Kidney epithelial cell (primary cell): Measurements from ENCODE around the gene SNRNP48. TPM values are rescaled to one million over a fixed set of nuclear protein-coding genes. Genes with fewer than 3 reads are reported as not detected.

ENCODE experiments used
- DNase-seq: peaks from one replicate; pipeline ENCODE4 v3.0.0-alpha.2; 2010; ENCODE audit warnings: low read depth
- H3K27me3 ChIP-seq: 2 replicates; pipeline ENCODE4 v1.6.0; 2011; ENCODE audit warnings: low read length; ENCODE audit not compliant: control insufficient read depth, insufficient read depth
- H3K36me3 ChIP-seq: 2 replicates; pipeline ENCODE4 v1.5.1; 2011; ENCODE audit warnings: low read length; ENCODE audit not compliant: control insufficient read depth, insufficient read depth
- H3K4me3 ChIP-seq: 2 replicates; pipeline ENCODE4 v1.5.1; 2011; ENCODE audit warnings: low read depth, mild to moderate bottlenecking, control low read depth, low read length
- CTCF ChIP-seq: IDR thresholded peaks from 2 replicates; pipeline ENCODE4 v1.5.1; 2011; ENCODE audit warnings: mild to moderate bottlenecking, moderate library complexity, low read length, control low read depth, inconsistent platforms; ENCODE audit not compliant: insufficient read depth, poor library complexity, severe bottlenecking
- total RNA-seq: library from RNA; depleted of rRNA; stranded (reverse); fragments of >200 nt; gene quantifications from 2 replicates; pipeline ENCODE4 v1.2.3, GENCODE V29; 2015

Gene SNRNP48
- total RNA-seq, 1 donor from 2014 or later: 8.9 TPM

DNA sequence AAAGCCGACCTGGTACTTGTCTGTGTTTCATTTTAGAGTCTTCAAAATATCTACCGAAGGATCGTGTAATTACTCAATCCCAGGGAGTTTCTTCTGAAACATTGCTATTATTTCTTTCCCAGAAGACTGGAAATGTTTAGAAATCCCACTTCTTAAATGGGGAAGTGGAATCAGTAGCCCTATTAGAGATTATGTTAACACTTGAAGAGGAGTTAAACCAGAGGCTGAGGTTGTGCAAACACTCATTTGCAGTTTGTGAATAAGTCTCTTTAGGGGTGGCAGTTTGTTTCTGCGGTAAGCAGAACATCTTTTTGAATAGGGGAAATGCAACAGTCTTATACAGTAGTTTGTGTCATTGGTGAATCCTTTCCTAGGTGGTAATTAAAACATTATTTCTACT is 27.2 kb upstream of the SNRNP48 start:
- H3K4me3 ChIP-seq: no peak overlapping the region
- no peak for DNase-seq
- no peaks in the 10 kb centered on the region for H3K27me3 ChIP-seq
- no peak for TF ChIP-seq CTCF
- H3K36me3 ChIP-seq: no peaks in the 10 kb centered on the region

GRCh38 chr6:7566107-7566506 is 23.9 kb upstream of the SNRNP48 start:
- TF ChIP-seq CTCF: no peak
- Histone ChIP-seq H3K27me3 (no peaks in the 10 kb centered on the region), H3K4me3 (no peak overlapping the region), H3K36me3 (peaks cover 3% of the 10 kb centered on the region)
- no peak for DNase-seq

GRCh38 chr6:7566617-7567173 is 23.3 kb upstream of the SNRNP48 start:
- Histone ChIP-seq H3K4me3 (no peak overlapping the region), H3K36me3 (peaks cover 3% of the 10 kb centered on the region), H3K27me3 (no peaks in the 10 kb centered on the region)
- no peak for TF ChIP-seq CTCF
- no peak for DNase-seq

- H3K36me3 ChIP-seq: peaks cover 3% of the 10 kb centered on the region
These were observed 22.0 kb upstream of the SNRNP48 start for GRCh38 chr6:7568021-7568420.

DNA sequence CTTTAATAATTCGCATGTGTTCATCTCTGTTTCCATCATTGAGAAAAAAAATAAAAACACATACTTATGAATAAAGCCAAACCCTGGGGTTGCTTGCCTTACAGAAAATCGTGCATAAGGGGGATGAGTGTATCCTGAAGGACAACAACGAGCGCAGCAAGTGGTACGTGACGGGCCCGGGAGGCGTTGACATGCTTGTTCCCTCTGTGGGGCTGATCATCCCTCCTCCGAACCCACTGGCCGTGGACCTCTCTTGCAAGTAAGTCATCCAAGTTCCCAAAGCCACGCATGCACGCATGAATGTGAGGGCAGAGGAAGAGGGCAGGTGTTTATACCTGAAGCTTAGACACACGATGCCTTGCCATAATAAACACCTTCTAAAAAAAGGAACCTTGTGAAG is 20.9 kb upstream of the SNRNP48 start:
- DNase-seq: no peak

More at GRCh38 chr6:7568021-7568420, 22.0 kb upstream of the SNRNP48 start:
- Histone ChIP-seq H3K27me3 (no peaks in the 10 kb centered on the region), H3K4me3 (no peak overlapping the region)
- TF ChIP-seq CTCF: no peak
- DNase-seq: no peak

More for the DNA sequence above, 20.9 kb upstream of the SNRNP48 start:
- TF ChIP-seq CTCF: no peak
- no peaks in the 10 kb centered on the region for H3K27me3 ChIP-seq
- H3K4me3 ChIP-seq: no peak overlapping the region
- peaks cover 3% of the 10 kb centered on the region for H3K36me3 ChIP-seq
